Measurements from ENCODE around the gene ATG5.
A peak's percentile ranks its signal among the peaks of the same experiment; 100 is the strongest.

- TF ChIP-seq CTCF (IDR thresholded peaks at IDR 0.05) (peak; percentile 92), EZH2 (IDR thresholded peaks at IDR 0.05; ENCODE audit: borderline replicate concordance, insufficient read depth, low read depth, low read length, poor library complexity, severe bottlenecking) (no peak)
Observed at GRCh38 chr6:106223300-106223930, 102.1 kb downstream of the ATG5 start.

All from B cell (primary cell).